Epithelial cell of proximal tubule (primary cell): ENCODE results near the gene SDK1. TPM values are rescaled to one million over a fixed set of nuclear protein-coding genes. Genes with fewer than 3 reads are reported as not detected.

Experiments used
- DNase-seq: peaks from one replicate; pipeline ENCODE4 v3.0.0-alpha.2; 2011; ENCODE audit warnings: low read depth
- H3K4me3 ChIP-seq: 2 replicates; pipeline ENCODE4 v1.5.1; 2011; ENCODE audit warnings: low read depth, mild to moderate bottlenecking, low read length
- total RNA-seq: library from RNA; depleted of rRNA; stranded (reverse); fragments of >200 nt; gene quantifications from 2 replicates; pipeline ENCODE4 v1.2.3, GENCODE V29; 2015
- TF ChIP-seq, protein P1 (sequence below): conservative IDR thresholded peaks from 2 replicates; pipeline ENCODE4 v1.5.1; 2012; ENCODE audit warnings: low read depth, mild to moderate bottlenecking, low read length

Gene SDK1
- total RNA-seq, 1 donor from 2014 or later, result 0.75 TPM

- H3K4me3 ChIP-seq, result no peak overlapping the region
- TF ChIP-seq, protein P1, sequence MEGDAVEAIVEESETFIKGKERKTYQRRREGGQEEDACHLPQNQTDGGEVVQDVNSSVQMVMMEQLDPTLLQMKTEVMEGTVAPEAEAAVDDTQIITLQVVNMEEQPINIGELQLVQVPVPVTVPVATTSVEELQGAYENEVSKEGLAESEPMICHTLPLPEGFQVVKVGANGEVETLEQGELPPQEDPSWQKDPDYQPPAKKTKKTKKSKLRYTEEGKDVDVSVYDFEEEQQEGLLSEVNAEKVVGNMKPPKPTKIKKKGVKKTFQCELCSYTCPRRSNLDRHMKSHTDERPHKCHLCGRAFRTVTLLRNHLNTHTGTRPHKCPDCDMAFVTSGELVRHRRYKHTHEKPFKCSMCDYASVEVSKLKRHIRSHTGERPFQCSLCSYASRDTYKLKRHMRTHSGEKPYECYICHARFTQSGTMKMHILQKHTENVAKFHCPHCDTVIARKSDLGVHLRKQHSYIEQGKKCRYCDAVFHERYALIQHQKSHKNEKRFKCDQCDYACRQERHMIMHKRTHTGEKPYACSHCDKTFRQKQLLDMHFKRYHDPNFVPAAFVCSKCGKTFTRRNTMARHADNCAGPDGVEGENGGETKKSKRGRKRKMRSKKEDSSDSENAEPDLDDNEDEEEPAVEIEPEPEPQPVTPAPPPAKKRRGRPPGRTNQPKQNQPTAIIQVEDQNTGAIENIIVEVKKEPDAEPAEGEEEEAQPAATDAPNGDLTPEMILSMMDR, result no peak
- no peak for DNase-seq
These were observed 857.5 kb downstream of the SDK1 start for GRCh38 chr7:4158441-4159153.

- TF ChIP-seq, protein P1, result no peak
- no peak overlapping the region for H3K4me3 ChIP-seq
- DNase-seq, result no peak
These were observed 858.1 kb downstream of the SDK1 start for GRCh38 chr7:4159154-4159501.

DNA sequence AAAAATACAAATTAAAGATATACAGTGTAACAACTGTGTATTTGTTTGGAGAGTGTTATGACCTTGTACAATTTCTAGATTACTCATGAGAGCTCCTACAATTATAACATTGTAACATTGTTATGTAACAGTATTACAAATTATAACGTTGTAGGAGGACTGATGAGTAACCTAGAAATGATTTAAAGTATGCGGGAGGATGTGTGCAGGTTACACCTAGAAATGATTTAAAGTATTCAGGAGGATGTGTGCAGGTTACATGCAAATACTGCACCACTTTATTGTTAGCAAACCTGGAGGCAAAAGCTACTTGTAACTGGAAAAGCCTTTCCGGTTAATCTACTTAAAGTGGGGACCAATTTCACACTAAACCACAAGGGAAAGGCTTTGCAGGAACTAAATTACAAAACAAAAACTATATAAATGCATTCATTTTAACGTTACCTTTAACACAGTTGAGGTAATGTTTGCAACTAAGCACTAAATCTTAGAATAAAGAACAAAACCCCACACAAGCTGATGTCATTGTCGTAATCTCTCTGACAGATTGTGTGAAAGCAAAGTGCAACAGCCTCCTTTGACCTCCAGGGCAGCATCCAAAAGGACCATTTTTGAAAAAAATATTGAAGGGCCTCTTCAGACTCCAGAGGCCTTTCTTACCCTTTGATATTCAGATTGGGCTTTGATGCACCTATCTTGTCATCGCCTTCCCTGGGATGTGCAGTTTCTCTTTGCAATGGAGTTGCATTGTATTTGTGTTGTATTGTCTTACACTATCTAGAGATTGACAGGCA lies 858.9 kb downstream of the SDK1 start:
- H3K4me3 ChIP-seq, result no peak overlapping the region
- TF ChIP-seq, protein P1, result no peak
- DNase-seq, result no peak

- no peak overlapping the region for H3K4me3 ChIP-seq
- TF ChIP-seq, protein P1, result no peak
- DNase-seq, result no peak
These were observed 862.0 kb downstream of the SDK1 start for GRCh38 chr7:4162884-4163564.

- no peak for DNase-seq
- TF ChIP-seq, protein P1, result no peak
- H3K4me3 ChIP-seq, result no peak overlapping the region
These were observed 862.6 kb downstream of the SDK1 start for GRCh38 chr7:4163565-4164203.

- DNase-seq, result no peak
- TF ChIP-seq, protein P1, result peak; percentile 15
- no peak overlapping the region for H3K4me3 ChIP-seq
These were observed 863.5 kb downstream of the SDK1 start for GRCh38 chr7:4164556-4164955.
